Measurements from ENCODE around the gene POLR3F.

GRCh38 chr20:18440403-18440802 is 26.8 kb upstream of the POLR3F start:
- TF ChIP-seq IRF1 (CRISPR knock-in tag; IDR thresholded peaks at IDR 0.05; ENCODE audit: borderline replicate concordance) (no peak), FOXM1 (IDR thresholded peaks at IDR 0.05; ENCODE audit: low read depth) (no peak), FOXM1 (CRISPR knock-in tag; IDR thresholded peaks at IDR 0.05; ENCODE audit: low read depth) (no peak), RFX7 (CRISPR knock-in tag; IDR thresholded peaks at IDR 0.05) (no peak), RAD21 (CRISPR knock-in tag; conservative IDR thresholded peaks at IDR 0.05 in 1 of 2, IDR thresholded peaks at IDR 0.05 in 1 of 2) (no peak), CTCF (IDR thresholded peaks at IDR 0.05 in 2 of 3, conservative IDR thresholded peaks at IDR 0.05 in 1 of 3; ENCODE audit: insufficient read depth in 2 of 3, low read depth in 1 of 3, low read length in 3 of 3) (no peak)
